HG02943 (cell line): ENCODE results near the gene YBX2.
A peak's percentile ranks its signal among the peaks of the same experiment; 100 is the strongest.
"Not testable (repeated sequence)": the region's sequence is repeated elsewhere in the genome, so short reads cannot be mapped to it uniquely, and the experiment has no call there.

ENCODE experiments used
- ATAC-seq: cut with Tn5 transposase; IDR thresholded peaks from one replicate; pipeline ENCODE4 v1.9.1; 2021; ENCODE audit warnings: mild to moderate bottlenecking, low read depth, moderate library complexity; ENCODE audit not compliant: unreplicated experiment

The YBX2 gene

GRCh38 chr17:7294614-7295153 lies at the start of gene YBX2:
TSS of gene YBX2 (minus strand) at chr17:7294639. CDS start at chr17:7294500, 139 bp downstream.
- no peak for ATAC-seq

- ATAC-seq = no peak
Measured at GRCh38 chr17:7343250-7343649, 48.8 kb upstream of the YBX2 start.

GRCh38 chr17:7341842-7342241 lies 47.4 kb upstream of the YBX2 start:
- ATAC-seq = no peak

GRCh38 chr17:7340179-7340578 lies 45.7 kb upstream of the YBX2 start:
- ATAC-seq = no peak

GRCh38 chr17:7337600-7337999 lies 43.2 kb upstream of the YBX2 start:
- ATAC-seq = not testable (repeated sequence)

- ATAC-seq = peak; percentile 60
Measured at GRCh38 chr17:7336240-7337175, 42.1 kb upstream of the YBX2 start, which contains the start of gene ACAP1. TSS of gene ACAP1 (plus strand) at chr17:7336529. CDS start at chr17:7336735, 206 bp downstream.

GRCh38 chr17:7335765-7336164 lies 41.3 kb upstream of the YBX2 start:
- ATAC-seq = not testable (repeated sequence)

- ATAC-seq = no peak
Measured at GRCh38 chr17:7334938-7335538, 40.6 kb upstream of the YBX2 start.

GRCh38 chr17:7332600-7333069 lies 38.2 kb upstream of the YBX2 start:
- ATAC-seq = not testable (repeated sequence)

- ATAC-seq = no peak
Measured at GRCh38 chr17:7332111-7332510, 37.7 kb upstream of the YBX2 start.

- no peak for ATAC-seq
Measured at GRCh38 chr17:7330638-7331015, 36.2 kb upstream of the YBX2 start.

- ATAC-seq = peak; percentile 47
Measured at GRCh38 chr17:7329997-7330637, 35.7 kb upstream of the YBX2 start.

GRCh38 chr17:7329374-7329996 lies 35.0 kb upstream of the YBX2 start:
- peak; percentile 55 for ATAC-seq

- peak; percentile 13 for ATAC-seq
Measured at GRCh38 chr17:7328840-7329373, 34.5 kb upstream of the YBX2 start, which contains the start of gene NEURL4. TSS of gene NEURL4 (minus strand) at chr17:7329335. CDS start at chr17:7329312, 23 bp downstream.

- no peak for ATAC-seq
Measured at GRCh38 chr17:7328009-7328408, 33.6 kb upstream of the YBX2 start.

GRCh38 chr17:7327501-7327900 lies 33.1 kb upstream of the YBX2 start:
- ATAC-seq = no peak

- no peak for ATAC-seq
Measured at GRCh38 chr17:7327056-7327455, 32.6 kb upstream of the YBX2 start.

GRCh38 chr17:7326186-7326585 lies 31.7 kb upstream of the YBX2 start:
- ATAC-seq = no peak

- no peak for ATAC-seq
Measured at GRCh38 chr17:7325031-7325528, 30.6 kb upstream of the YBX2 start.

GRCh38 chr17:7324438-7324779 lies 30.0 kb upstream of the YBX2 start:
- ATAC-seq = no peak
